NCI-H1930 (cell line): Measurements from ENCODE around the gene ADK.
"Not testable (repeated sequence)": the region's sequence is repeated elsewhere in the genome, so short reads cannot be mapped to it uniquely, and the experiment has no call there.

Source experiments
- DNase-seq, 2 experiments: peaks; one replicate each; lab custom pipeline; 2025; lab: John Stamatoyannopoulos, UW

ADK gene

DNA sequence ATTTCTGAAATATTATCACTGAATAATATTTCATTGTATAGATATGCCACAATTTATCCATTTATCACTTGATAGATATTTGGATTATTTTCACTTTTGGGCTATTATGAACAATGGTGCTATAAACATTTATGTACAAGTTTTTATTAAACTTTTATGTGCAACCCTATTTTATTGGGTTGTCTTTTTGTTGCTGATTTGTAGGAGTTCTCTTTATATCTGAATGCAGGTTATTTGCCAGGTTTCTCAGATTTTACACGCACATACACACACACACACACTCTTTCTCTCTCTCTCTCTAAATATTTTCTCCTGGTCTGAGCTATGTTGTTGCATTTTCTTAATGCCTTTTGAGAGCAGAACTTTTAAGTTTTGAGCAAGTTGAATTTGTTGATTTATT, 36.2 kb downstream of the ADK start:
- DNase-seq, result no peak

DNA sequence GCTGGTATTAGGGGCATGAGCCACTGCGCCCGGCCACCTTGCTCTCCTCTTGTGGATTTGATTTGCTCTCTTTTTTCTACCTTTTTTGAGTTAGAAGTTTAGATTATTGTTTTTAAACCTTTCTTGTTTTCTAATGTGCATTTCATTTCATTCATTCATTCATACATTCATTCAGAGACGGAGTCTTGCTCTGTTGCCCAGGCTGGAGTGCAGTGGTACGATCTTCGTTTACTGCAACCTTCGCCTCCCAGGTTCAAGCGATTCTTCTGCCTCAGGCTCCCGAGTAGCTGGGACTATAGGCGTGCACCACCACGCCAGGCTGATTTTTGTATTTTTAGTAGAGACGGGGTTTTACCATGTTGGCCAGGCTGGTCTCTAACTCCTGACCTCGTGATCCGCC, 37.6 kb downstream of the ADK start:
- DNase-seq, result not testable (repeated sequence)

DNA sequence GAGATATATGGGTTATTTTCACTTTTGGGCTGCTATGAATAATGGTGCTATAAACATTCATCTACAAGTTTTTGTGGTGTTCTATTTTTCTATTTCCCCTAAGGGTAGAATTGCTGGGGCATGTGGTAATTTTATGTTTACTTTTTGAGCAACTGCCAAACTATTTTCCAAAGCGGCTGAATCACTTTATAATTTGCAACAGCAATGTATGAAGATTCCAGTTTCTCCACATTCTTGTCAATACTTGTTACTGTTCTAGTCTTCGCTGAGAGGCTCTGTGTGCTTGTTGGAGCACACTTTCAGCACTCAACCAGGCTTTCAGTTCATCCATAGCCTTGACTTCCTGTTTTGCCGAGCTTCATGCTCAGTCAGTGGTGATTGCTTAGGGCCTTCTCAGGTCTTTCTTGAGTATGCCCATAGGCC, 39.0 kb downstream of the ADK start:
- DNase-seq, result no peak

DNA sequence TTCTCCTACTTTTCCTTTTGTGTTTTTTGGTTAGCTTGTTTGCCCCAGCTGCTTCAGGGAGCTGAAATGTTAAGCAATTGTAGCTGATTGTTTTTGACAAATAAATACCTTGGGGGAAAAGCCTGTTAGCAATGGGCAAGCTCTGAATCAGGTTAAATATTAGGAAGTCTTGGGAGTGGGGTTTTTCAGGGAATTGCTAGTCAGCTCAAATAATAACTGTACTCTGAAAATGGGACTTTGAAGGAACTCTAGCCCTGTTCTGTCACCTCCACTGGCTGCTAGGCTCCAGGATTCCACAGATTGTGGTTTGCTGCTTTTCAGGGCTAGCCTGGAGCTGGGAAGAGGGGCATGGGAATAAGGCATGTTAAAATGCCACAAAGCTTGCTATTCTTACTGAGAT, 39.5 kb downstream of the ADK start:
- no peak for DNase-seq

DNA sequence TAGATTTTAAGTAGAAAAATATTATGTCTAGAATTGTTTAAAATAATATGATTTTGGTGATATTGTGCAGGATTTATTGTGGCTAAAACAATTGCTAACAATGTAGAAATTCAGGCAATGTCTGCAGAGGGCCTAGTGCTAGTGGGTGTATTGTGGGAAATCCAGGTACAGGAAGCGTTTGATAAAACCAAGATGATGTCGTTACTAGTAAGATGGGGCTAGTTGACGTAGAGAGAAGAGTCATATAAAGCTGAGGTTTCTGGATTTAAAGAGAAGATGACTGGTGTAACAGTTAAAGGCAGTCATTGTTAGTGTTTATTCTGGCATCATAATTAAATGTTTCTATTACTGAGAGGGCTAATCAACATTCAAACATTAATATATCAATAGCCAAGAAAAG, 43.5 kb downstream of the ADK start:
- DNase-seq, result no peak

DNA sequence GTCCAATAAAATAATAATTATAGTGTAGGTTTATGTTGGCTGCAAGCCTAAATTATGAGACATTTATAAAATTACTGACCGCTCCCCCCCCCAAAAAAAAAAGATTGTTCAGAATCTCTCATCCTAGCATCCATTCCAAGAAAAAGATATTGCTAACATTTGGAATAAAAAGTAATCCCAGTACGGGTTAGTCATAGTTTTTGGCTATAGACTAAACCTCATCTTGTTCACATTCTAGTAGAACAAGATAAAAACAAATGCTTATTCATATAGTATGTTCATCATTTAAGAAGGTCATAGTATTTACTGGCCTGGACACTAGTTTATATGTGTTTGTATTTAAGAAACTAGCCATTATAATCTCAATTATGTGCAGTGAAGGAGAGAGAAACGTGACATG, 44.0 kb downstream of the ADK start:
- no peak for DNase-seq

DNA sequence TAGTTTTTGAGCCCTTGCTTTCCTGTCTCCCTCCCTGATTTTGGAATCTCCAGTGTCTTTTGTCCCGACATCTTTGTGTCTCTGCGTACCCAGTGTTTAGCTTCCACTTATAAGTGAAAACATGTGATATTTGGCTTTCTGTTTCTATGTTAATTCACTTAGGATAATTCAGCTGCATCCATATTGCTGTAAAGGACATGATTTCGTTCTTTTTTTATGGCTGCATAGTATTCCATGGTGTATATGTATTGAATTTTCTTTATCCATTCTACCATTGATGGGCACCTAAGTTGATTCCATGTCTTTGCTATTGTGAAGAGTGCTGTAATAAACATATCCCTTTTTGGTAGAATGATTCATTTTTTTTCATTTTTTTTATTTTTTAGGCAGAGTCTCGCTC, 48.3 kb downstream of the ADK start:
- DNase-seq, result no peak

DNA sequence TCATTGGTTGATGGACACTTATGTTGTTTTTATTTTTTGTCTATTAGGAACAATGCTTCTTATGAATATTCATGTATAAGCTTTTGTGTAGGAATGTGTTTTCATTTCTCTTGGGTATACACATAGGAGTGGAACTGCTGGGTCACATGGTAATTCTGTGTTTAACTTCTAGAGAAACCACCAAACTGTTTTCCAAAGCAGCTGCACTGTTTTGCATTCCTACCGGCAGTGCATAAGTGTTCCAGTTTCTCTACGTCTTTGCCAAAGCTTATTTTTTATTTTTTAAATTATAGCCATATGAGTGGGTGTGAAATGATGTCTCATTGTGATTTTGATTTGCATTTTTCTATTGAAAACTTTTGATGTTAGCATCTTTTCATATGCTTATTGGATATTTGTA, 51.3 kb downstream of the ADK start:
- DNase-seq, result no peak

DNA sequence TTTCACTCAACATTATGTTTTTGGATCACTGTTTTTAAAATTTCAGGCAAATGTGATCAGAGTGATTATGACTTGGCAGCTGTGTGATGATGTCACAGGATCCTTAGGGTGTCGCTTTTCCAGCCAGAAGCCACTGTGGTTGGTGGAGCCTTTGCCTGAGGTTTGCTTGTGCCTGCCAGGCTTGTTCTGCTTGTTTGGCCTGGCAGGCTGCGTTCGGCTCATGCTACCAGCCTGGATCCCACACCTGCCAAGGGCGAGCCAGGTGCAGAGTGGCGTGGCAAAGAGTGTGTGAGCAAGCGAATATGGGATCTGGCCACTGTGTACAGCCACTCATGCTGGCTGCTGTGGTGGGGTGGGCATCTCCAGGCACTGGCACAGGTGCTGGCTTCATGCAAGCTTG, 55.7 kb downstream of the ADK start:
- no peak for DNase-seq

DNA sequence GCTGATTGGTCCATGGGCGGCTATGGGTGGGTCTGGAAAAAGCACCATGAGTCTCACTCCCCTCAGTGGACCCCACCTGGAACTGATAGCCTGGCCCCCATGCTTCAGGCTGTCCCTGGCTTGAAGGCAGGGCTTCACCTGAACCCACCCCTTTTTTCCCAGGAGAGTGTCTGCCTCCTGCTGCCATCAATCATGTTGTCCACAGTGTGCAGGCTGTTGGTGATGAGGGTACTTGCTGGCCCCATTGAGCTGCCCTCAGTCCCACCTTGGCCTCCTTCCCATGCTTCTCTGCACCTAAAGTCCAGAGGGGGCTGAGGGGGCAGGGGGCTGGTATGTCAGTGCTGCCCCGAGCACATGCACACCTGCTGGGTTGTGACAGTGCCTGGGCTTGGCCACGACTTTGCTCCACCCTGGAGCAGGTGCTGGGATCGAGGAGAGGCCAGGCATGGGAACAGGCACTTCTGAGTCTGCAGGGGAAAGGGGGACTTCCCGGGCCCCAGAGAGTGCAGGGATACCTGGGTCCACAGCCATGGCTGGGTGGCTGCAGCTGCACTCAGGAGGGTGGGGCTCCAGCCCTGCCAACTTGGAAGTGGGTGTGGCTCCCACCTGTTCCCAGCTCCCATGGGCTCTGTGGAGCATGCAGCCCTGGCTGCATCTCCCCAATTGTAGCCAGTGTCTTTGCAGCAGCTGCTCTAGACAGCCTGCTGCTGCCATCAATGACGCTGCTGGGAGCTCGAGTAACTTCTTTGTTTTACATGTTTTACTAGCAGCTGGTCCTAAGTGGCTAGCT, 56.9 kb downstream of the ADK start:
- no peak for DNase-seq

DNA sequence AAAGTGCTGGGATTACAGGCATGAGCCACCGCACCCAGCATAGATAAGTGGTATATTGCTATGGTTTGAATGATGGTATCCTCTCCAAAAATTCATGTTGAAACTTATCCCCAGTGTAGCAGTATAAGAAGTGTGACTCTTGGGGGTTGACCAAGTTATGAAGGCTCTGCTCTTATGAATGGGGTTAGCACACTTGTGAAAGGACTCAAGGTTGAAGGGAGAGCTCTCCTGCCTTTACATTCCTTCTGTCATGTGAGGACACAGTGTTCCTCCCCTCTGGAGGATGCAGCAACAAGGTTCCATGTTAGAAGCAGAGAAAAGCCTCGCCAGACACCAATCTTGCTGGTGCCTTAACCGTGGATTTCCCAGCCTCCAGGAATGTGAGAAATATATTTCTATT, 58.0 kb downstream of the ADK start:
- DNase-seq, result no peak

DNA sequence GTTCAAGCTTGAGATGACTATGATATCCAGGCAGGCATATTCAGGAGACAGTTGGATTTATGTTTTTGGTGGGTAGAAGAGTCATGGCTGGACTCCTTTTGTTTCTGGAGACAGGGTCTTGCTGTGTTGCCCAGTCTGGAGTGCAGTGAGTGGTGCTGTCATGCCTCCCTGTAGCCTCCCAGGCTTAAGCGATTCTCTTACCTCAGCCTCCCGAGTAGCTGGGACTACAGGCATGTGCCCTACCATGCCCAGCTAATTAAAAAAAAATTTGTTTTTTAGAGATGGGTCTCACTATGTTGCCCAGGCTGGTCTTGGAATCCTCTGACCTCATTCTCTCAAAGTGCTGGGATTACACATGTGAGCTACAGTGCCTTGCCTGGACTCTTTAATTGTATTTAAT, 62.0 kb downstream of the ADK start:
- DNase-seq, result no peak

DNA sequence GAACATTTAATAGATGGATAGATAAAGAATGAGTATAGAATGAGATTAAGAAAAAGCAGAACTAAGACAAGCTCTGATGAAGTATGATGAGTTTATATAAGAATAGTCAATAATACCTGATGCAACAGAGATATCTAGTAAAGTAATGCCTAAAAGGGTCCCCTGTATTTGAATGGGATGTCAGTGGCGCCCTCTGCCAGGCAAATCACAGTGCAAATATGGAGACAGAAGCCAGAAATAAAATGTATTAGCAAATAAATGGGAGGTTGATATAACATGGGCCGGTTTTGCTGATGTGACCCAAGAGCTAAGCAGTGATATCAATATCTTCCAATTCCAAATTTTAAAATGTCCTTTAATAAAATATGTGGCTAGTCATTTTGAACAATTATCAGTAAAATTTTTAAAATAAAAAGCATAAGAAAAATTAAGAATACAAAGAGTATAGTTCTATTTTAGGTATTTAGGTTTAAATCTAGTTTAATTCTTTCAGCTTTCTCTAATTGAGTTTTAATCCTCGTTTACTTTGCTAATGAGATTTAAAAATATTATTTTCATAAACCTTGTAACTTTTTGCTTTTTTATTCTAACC, 62.6 kb downstream of the ADK start:
- DNase-seq, result no peak

DNA sequence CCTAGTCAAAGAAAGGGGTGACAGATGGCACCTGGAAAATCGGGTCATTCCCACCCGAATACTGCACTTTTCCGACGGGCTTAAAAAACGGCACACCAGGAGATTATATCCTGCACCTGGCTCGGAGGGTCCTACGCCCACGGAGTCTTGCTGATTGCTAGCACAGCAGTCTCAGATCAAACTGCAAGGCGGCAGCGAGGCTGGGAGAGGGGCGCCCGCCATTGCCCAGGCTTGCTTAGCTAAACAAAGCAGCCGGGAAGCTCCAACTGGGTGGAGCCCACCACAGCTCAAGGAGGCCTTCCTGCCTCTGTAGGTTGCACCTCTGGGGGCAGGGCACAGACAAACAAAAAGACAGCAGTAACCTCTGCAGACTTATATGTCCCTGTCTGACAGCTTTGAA, 66.1 kb downstream of the ADK start:
- not testable (repeated sequence) for DNase-seq

DNA sequence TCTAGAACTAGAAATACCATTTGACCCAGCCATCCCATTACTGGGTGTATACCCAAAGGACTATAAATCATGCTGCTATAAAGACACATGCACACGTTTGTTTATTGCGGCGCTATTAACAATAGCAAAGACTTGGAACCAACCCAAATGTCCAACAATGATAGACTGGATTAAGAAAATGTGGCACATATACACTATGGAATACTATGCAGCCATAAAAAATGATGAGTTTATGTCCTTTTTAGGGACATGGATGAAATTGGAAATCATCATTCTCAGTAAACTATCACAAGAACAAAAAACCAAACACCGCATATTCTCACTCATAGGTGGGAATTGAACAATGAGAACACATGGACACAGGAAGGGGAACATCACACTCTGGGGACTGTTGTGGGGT, 71.4 kb downstream of the ADK start:
- not testable (repeated sequence) for DNase-seq

DNA sequence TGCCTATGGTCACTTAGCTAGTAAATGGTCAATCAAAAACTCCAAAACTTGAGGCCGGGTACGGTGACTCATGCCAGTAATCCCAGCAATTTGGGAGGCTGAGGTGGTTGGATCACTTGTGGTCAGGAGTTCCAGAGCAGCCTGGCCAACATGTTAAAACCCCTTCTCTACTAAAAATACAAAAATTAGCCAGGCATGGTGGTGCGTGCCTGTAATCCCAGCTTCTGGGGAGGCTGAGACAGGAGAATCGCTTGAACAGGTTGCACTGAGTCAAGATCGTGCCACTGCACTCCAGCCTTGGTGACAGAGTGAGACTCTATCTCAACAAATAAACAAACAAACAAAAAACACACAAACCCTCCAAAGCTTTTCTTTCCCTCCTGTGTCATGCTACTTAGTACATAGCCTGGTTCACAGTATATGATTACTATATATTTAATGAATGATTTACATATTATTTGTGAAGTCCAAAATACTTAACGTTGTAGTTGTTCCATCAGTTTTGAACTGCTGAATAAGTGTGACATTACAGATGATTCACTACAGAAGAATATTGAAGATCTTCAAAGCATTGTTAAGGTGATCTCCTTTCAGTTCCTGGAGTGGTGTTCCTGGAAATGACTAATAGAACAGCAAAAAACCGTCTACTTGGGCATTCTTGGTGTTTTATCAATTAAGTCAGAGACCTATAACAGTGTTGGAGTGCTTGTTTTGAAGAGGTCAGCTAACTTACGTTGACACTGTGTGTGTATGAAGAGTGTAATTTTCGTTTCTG, 72.9 kb downstream of the ADK start:
- DNase-seq, result no peak

DNA sequence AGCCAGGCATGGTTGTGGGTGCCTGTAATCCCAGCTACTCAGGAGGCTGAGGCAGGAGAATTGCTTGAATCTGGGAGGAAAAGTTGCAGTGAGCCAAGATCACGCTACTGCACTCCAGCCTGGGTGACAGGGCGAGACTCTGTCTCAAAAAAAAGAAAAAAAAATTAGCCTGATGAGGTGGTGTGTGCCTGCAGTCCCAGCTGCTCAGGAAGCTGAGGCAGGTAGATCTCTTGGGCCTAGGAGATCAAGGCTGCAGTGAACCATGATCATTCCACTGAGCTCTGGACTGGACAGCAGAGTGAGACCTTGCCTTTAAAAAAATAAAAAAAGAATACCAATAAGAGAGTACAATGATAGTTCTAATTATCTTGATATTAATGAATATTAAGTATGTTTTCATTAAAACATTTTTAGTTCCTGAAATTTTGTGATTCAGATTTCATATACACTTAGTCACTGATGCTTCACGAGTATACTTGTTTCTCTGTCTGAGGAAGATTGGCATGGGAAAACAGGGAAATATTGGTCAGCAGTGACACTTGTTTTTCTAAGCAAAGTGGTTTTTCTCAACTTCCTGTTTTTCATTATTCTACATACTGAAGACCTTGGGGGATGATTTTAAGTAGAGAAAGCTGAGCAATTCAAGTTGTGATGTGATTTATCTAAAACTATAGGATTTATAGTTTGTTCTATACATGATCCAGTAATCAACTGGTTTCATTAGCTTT, 76.8 kb downstream of the ADK start:
- DNase-seq, result no peak

DNA sequence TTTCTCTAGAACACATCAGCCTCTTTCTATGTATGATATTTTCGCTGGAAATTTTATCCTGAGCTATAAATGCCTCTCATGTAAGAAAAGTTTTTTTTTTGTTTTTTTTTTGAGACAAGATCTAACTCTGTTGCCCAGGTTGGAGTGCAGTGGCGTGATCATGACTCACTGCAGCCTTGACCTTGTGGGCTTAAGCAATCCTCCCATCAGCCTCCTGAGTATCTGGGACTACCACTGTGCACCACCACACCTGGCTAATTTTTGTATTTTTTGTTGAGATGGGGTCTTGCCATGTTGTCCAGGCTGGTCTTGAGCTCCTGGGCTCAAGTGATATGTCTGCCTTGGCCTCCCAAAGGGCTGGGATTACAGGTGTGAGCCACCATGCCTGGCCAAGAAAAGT, 80.4 kb downstream of the ADK start:
- no peak for DNase-seq

DNA sequence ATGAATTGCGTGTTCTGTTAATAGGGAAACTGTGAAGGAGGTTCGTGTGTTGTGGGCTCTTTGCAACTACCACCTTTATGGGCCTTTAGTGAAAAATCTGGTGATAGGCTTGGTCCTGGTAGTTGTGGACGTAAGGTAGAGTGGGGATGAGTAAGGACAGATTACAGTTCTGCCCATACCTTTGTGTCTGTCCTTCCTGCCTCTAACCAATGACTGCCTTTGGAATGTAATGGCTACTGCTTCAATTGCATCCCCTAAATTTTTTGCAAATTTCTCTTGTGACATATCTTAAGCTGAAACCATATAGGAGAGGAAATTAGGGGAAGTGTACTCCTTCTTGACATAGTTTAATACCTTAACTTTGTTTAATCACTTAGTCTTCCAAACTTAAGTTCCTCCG, 82.3 kb downstream of the ADK start:
- no peak for DNase-seq

DNA sequence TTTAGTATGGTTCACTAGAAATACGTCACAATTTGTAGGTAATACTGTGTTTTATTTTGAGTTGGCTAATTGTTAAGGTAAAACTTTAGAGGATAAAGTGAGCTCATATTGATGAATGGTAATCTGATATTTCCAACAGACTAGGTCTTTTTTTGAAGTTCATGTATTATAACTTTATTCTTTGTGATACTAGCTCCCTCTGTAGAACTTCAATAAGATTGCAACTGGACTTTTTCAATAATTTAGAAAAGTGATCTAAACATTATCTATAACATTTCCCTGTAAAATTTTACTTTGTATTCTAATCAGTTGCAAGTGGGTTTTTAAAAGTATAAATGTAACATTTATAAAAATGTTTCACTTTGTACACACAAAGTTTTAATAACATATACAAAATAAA, 83.5 kb downstream of the ADK start:
- DNase-seq, result no peak

DNA sequence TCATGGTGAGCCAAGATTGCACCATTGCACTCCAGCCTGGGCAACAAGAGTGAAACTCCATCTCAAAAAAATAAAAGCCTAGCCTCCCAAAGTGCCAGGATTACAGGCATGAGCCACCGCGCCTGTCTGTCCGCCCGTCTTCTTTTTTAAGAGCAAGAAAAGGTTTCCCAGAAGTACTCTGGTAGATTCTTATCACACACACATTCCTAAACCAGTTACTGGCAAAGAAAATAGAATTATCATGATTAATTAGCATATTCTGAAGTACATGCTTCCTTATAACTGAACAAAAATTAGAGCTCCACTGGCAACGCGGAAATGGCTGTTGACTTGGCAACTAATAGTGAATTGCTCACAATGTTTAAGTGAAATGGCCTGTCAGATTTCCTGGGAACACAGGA, 87.0 kb downstream of the ADK start:
- DNase-seq, result no peak

DNA sequence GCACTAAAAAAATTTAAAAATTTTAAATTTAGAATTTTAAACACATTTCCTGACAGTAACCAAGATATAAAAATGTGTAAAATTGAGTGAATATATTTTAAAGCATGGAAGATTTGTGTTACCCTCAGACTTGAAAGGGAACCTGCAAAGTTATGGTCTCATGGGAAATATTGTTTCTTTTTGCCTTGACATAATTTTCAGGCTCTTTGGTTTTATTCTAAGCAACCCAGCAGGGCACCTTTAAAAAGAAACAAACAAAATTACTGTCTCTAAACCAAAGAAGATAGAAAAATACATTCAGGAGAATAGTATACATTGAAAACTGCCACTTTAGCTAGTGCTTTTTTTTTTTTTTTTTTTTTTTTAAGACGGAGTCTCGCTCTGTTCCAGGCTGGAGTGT, 87.5 kb downstream of the ADK start:
- DNase-seq, result no peak

DNA sequence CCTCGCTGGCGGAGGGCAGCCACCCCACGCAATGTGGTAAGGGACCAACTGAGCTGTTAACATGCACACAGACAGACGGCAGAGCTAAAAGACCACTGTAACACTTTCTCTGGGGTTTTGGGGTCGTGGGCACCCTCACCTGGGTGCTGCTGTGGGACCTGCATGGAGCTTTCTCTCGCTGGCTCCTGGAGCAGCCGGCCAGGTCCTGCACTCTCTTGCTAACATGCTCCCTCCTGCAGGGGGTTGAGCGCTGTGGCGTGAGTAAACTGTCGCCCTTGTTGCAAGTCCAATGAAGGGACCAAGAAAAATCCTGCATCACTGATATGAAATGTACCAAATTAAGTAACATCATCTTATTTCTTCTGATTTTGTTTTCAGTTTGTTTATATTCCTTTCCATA, 92.0 kb downstream of the ADK start:
- no peak for DNase-seq
